Right ventricle myocardium inferior (tissue), 1 donor: ENCODE results near the gene HIVEP3. TPM values are rescaled to one million over a fixed set of nuclear protein-coding genes. Genes with fewer than 3 reads are reported as not detected.

ENCODE experiments used
- ATAC-seq: fragments of 200-7000 bp; cut with Tn5 transposase; one replicate; pipeline ENCODE4 v1.9.1; 2020; ENCODE audit warnings: mild to moderate bottlenecking, moderate library complexity
- DNase-seq: peaks from one replicate; pipeline ENCODE4 v3.0.0; 2021; ENCODE audit errors: missing footprints
- intact Hi-C: fragments of 100-400 bp; cut with DNase I; formaldehyde crosslinking; loops from one replicate; pipeline ENCODE4 v1.11.0; 2022
- total RNA-seq: library from RNA; stranded (reverse); fragmentation: NEBNext Ultra II Directional; extraction: Animal tissue kit (Norgen Biotek cat#: 25700); gene quantifications from one replicate; pipeline ENCODE4 v1.2.1, GENCODE V29; 2021
- donor health status: DM: no; HTN: yes; CAD: no; lungs with severe emphysema.

HIVEP3 gene
- total RNA-seq, 1 donor from 2014 or later, result 6.5 TPM

DNA sequence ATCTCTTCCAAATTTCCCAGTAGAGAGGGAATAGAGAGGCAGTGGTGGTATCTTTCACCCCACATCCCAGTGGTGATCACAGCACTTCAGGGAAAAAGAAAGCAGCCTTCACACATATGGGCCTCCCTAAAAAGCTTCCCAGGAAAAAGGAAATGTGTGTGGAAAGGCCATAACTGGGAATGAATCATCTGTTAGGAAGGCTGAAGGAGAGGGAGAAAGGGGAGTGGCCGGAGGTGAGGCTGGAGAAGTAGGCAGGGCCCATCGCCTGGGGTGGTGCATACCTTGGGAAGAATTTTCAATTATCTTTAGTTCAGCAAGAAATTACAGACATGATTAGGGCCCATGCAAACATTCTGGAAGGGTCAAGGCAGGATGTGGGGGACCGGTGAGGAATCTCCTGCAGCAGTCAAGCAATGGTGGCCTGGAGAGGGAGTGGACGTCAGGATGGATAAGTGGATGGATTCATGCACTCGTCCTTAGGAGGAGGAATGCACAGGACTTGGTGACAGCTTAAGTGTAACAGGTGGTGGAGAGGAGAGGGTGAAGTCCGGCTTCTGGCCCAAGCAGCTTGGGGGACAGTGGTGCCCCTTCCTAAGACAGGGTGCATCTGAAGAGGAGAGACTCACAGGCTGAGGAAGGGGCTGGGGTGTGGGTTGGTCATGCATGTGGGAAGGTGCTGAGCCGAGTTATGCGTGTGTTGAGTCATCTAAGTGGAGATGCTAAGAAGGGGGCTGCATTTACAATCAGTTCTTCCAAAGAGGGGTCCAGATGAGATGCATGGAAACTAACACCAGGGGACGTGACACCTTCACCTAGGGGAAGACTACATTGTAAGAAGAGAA, 17.9 kb downstream of the HIVEP3 start:
- no peak for ATAC-seq
- intact Hi-C loops, result no loop called here
- no peak for DNase-seq

- DNase-seq (no peak), ATAC-seq (no peak)
- intact Hi-C loops, result loop anchor here (10.0 kb wide), 1 partner anchor 137 kb away; no protein-coding TSS in a partner anchor
These were observed 20.5 kb downstream of the HIVEP3 start for GRCh38 chr1:41898191-41898713.

GRCh38 chr1:41895552-41895951, 23.2 kb downstream of the HIVEP3 start:
- ATAC-seq (no peak), DNase-seq (no peak)
- intact Hi-C loops, result loop anchor here (10.0 kb wide), 1 partner anchor 139 kb away; no protein-coding TSS in a partner anchor

- no peak for DNase-seq
- ATAC-seq, result no peak
- intact Hi-C loops, result loop anchor here (10.0 kb wide), 1 partner anchor 140 kb away; no protein-coding TSS in a partner anchor
These were observed 23.8 kb downstream of the HIVEP3 start for GRCh38 chr1:41894808-41895483.

DNA sequence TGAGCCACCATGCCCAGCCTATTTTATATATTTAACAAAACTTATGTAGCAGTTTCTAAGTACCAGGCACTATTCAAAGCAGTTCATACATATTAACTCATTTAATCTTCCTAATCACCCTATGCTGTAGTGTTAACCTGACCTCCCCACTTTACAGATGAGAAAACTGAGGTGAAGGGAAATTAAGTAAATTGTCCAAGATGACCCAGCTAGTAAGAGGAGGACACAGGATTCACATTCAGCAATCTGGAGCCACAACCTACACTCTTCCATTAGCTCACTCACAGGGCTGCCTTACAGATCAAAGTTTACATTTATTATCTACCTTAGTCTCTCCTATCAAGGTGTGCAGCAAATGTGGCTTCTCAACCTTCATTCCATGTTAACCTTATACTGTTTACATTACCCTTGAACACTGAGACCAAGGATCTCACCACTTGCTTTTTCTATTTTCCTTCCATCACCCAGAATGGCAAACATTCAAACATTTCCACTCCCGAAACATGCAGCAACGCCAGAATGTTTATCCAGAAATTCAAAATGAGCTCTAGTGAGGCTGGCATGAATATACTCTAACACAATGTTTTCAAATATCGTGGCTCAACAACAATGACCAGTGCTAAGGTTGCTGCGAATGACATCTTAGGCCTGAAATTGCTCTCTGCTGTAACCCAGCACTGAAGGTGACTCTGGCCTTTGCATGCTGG, 24.5 kb downstream of the HIVEP3 start:
- intact Hi-C loops, result loop anchor here (10.0 kb wide), 1 partner anchor 141 kb away; no protein-coding TSS in a partner anchor
- DNase-seq (no peak), ATAC-seq (no peak)

DNA sequence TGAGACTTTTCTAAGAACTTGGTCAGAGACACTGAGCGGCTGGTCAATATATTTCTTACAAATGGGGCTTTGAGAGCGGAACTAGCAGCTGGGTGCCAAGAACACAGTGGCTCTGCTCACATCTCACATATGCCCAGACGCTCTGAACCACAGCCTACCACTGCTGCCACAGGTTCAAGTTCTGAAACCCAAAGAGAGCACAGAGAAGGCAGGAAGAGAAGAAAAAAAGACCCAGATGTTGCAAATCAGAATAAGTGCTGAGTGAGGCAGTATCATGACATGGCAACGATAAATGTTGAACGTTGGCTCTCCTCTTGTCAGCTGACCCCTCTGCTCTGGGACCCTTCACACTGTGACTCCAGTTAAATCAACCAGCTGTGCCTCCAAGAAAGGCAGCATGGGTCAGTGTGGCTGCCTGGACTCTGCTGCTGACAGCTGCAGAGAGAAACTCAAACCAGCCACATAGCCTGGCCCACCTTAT, 26.4 kb downstream of the HIVEP3 start:
- ATAC-seq (no peak), DNase-seq (no peak)
- intact Hi-C loops, result loop anchor here (10.0 kb wide), 1 partner anchor 142 kb away; no protein-coding TSS in a partner anchor

DNA sequence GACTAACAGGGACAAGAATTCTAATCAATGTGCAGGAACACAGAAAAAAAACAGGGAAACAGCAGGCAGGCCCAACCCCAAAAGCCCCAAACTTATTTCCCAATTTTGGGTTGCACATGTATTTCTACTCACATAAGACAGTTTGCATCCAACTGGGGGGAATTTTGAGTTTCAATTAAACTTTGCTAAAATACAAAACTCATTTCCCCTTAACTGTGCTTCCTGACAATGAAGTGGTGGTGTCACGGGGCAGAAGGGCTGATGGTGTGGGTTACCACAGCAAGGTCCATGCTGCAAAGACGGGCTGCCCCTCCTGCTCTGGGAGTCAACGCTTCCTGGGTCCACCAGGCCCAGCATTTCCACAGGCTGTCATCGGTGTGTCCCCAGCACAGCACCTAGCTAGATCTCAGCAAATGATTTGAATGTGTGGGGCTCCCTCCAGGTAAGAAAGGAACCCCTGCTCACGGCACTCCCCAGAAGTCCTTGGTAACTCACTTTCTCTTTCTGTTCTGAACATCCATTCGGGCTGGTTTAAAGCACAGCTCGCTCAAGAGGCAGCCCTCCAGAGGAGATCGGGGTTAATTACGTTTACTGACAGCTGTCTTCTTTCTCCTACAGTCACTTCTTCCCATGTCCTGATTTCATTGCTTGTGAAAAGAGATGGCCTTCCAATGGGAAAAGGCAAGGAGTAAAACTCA, 27.4 kb downstream of the HIVEP3 start:
- ATAC-seq (peak; percentile 41), DNase-seq (no peak)
- intact Hi-C loops, result loop anchor here (10.0 kb wide), 1 partner anchor 143 kb away; no protein-coding TSS in a partner anchor

DNA sequence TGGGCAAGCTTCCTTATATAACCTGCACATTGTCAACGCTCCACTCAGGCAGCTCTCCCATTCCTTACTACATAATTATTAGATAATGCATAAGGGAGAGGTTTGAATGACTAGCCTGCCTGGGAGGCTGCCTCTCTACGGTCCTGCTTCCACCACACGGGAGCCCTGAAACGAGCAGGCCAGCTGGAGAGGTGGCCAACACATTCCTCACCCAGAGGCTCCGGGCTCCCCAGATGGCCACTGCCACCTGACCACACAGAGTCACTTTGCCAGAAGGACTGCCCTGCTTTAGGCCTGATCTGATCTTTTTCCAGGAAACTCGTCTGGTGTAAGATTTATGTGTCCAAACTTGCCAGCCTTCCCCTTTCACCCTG, 27.9 kb downstream of the HIVEP3 start:
- DNase-seq (no peak), ATAC-seq (peak; percentile 76)
- intact Hi-C loops, result loop anchor here (10.0 kb wide), 1 partner anchor 144 kb away; no protein-coding TSS in a partner anchor

GRCh38 chr1:41889506-41890414, 29.0 kb downstream of the HIVEP3 start:
- DNase-seq (no peak), ATAC-seq (no peak)
- intact Hi-C loops, result loop anchor here (10.0 kb wide), 1 partner anchor 145 kb away; no protein-coding TSS in a partner anchor

GRCh38 chr1:41888756-41889155, 30.0 kb downstream of the HIVEP3 start:
- ATAC-seq (no peak), DNase-seq (no peak)
- intact Hi-C loops, result no loop called here

GRCh38 chr1:41887365-41887764, 31.4 kb downstream of the HIVEP3 start:
- intact Hi-C loops, result no loop called here
- ATAC-seq, result no peak
- DNase-seq, result no peak

DNA sequence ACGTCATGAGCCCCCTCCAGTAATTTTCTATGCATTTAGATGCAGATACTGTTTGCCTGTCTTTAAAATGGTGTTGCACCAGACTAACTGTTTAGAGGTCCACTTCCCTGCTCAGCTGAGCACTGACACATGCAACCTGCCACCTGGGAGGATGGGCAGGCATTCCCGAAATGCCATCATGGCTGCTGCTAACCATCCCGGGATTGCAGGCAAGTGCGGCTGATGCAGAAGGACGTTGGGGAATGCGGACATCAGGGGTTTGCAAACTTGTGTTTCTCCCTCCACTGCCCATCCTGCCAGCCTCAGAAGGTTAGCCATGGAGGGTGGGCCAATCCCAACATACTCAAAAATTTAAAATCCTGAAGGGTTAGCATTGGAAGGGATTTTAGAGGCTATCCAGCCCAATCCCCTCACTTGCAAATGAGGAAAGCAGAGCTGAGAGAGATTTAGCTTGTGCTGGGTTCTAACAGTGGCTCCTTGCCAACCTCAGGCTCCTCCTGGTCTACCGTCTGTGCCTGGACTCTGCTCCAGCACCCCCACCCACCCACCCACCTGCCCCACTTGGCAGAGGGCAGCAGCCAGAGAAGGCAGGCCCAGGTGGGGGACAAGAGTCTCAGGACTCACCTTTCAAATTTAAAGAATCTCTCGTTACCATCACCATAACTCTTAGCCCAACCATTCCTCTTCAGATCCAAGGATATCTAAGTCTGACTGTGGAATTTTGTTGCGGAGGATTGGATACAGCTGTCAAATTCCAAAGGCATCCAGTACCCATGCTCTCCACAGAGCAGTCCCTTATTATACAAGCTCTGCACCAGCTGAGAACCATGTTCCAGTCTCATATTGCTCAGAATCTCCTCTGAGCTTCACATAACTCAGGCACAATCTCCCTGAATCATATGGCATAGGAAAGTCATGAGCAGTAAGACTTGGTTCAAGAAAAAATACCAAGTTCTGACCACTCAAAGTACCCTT, 34.2 kb downstream of the HIVEP3 start:
- intact Hi-C loops, result loop anchor here (5.0 kb wide), 1 partner anchor 37 kb away; no protein-coding TSS in a partner anchor
- DNase-seq (no peak), ATAC-seq (no peak)

DNA sequence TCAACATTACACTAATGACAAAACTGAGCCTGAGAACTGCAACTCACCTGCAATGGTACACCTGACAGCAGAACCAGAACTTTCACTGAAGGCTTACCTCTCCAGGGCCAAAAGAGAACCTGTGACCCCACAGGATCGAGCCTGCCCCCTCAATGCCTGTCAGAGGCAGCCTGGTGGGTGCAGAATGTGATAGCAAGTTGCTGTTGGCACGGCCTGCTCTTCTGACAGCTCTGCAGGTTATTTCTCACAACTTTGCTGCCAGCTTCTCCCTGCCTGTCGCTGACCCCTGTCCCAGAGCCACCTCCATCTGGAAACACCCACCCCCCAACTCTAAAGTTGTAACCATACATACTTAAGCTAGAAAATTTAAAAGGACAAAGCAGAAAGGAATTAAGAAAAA, 35.2 kb downstream of the HIVEP3 start:
- no peak for DNase-seq
- intact Hi-C loops, result loop anchor here (5.0 kb wide), 1 partner anchor 36 kb away; no protein-coding TSS in a partner anchor
- peak; percentile 51 for ATAC-seq

DNA sequence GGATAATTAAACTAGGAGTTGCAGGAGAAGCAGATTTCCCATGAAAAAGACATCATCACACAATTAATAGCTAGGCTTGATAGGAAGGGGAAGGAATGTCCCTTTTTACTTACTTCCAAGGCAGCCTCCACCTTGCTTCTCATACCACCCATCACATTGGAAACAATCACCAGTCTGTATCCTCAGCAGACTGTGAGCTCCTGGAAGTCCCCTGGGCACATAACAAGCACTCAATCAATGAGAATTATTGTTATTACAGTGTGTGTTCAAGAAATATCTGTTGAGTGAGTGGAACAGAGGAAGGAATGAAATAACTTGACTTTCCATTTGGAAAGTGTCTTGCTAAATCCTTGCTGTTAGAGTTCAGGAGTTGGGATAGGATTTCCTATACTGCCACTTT, 36.2 kb downstream of the HIVEP3 start:
- no peak for DNase-seq
- ATAC-seq, result no peak
- intact Hi-C loops, result loop anchor here (5.0 kb wide), 1 partner anchor 35 kb away; no protein-coding TSS in a partner anchor

- no peak for DNase-seq
- intact Hi-C loops, result loop anchor here (5.0 kb wide), 1 partner anchor 35 kb away; no protein-coding TSS in a partner anchor
- ATAC-seq, result no peak
These were observed 36.6 kb downstream of the HIVEP3 start for GRCh38 chr1:41882068-41882477.
